GM18526 (cell line): ENCODE data around the gene SLC29A4.

Experiments
- POLR2A ChIP-seq: IDR thresholded peaks from 3 replicates; pipeline ENCODE4 v1.6.1; 2011; ENCODE audit not compliant: insufficient read length; ENCODE audit errors: extremely low read depth

Gene SLC29A4

GRCh38 chr7:5303061-5303460 lies 20.3 kb downstream of the SLC29A4 start:
- TF ChIP-seq POLR2A: no peak

DNA sequence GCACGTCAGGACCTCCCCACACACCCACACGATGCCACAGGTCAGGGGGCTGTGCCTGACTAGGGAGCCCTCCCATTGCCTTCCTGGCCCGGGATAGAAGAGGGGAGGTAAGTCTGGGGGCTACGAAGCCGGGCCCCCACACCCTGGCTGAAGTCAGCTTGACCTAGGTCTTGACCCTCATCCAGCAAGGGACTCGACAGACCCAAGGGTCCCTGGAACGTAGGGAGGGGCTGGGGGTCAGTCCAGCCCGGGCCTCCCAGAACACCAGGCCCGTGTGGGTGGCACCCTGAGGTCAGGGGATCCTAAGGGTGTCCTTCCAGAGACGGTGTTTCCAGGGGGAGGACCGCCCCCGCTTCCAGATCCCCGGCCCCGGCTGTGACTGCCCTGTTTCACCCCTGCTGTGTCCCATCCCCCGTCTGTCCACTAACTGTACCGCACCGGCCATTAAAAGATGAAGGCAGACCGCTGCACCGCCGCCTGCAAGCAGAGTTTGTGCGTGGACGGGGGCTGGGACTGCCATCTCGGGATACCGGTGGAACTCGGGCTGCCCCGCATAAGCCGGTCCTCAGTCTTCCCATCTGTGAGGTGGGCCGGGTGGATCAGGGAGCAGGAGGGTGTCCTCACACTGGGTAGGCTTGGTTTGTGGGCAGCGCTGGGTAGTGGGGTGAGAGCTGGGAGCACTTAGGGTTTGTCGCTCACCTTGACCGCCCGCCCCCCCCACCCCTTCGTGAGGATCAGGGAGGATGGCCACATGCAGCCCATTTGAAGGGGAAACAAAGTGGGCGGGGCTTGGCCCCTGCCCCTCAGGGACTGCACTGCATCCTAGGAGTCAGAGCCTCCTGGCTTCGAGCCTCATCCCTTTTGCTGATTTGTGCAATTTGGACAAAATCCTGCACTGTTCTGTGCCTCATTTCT lies 21.1 kb downstream of the SLC29A4 start:
- TF ChIP-seq POLR2A: no peak

DNA sequence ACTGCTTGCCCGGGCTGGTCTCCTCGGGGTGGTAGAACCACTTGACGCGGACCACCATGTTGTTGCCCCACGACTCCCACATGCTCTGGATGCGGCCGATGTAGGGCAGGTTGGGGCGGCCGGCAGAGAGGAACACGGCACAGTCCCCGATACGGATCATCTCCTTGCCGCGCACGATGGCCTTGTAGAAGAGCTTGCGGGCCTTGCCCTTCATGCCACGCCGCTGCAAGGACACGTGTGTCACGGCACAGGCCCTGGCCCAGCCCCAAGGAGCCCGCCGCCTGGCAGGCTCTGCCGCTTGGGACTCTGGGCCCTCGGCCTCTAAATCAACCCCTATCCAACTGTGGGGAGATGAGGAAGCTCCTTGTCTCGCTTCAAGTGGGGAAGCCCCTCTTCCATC lies 26.4 kb downstream of the SLC29A4 start:
- TF ChIP-seq POLR2A: no peak

DNA sequence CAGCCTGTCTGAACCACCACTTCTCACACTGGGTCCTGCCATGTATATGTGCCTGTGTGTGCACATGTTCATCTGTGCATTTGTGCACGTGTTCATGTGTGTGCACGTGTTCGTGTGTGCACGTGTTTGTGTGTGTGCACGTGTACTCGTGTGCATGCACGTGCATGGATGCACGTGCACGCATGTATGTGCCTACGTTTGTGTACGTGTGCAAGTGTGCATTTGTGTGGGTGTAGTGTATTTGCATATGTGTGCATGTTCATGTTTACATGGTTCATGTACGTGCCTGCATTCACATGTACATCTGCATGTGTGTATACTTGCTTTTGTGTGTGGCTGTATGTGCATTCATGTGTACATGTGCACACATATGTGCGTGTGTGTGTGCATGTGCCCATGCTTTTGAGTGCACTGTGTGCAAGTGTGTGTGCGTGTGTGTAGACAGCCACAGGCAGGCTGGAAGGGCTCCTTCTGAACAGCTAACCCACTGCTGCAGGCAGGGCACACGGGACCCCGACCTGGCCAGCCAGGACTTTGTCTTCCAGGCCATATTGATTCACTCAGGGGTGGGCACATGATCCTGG lies 28.2 kb downstream of the SLC29A4 start:
- no peak for TF ChIP-seq POLR2A

GRCh38 chr7:5314864-5315263 lies 32.1 kb downstream of the SLC29A4 start:
- no peak for TF ChIP-seq POLR2A

DNA sequence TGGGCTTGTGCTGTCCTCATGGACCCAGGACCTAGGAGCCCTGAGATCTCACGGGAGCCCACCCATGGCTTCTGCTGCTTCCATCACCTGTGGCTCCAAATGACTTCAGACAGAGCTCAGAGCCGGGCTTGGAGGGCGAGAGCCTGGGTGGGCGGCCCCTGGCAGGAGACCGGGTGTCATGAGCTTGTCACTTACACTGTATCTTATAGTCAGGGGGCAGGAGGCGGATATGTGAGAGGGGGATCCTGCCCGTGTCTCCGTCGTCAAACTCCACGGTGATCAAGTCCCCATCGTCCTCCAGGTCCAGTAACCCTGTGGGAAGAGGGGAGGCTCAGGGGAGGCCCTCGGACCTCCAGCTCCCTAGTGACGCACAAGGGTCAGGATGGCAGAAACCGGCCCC lies 33.0 kb downstream of the SLC29A4 start:
- TF ChIP-seq POLR2A: no peak

DNA sequence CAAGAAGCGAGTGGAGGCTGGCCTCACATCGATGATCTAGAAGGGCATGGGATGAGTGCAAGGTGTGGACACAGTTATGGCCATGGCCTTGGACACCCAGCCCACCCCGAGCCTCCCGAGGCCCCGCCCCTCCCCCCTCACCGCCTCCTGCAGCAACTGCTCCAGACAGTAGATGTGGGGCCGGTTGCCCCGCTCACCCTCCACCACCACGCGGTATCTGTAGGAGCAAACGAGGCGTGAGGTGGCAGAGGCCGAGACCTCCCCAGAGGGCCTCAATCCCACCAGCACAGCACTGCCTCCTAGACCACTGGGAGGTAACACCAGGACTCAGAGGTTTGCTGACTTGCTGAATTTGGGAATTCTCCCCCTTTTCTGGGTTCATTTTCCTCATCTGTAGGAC lies 37.6 kb downstream of the SLC29A4 start:
- TF ChIP-seq POLR2A: no peak

DNA sequence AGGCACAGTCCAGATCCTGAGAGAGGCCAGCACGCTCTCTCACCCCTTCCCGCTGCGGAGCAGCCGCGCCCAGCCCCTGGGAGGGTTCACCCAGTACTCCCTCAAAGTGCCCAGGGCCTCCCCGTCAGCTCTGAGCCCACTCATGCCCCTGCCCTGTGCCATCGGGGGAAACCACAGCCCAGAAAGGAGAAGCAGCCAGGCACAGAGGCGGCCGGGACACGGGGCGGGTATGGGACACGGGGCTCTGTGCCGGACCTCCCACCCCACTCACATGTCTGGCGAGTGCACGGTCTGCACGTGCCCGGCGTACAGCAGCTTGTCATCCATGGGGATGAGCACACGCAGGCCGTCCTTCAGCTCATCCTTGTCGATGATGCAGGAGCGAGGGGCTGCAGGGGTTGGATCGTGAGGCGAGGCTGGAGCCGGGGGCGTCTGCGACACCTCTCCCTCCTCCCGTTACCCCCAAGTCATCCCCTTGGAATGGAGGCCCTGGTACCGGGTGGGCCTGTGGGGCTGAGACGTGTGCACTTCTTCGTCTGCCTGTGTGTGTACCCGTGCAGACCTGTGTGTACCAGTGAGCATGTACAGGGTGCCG lies 38.2 kb downstream of the SLC29A4 start:
- no peak for TF ChIP-seq POLR2A

DNA sequence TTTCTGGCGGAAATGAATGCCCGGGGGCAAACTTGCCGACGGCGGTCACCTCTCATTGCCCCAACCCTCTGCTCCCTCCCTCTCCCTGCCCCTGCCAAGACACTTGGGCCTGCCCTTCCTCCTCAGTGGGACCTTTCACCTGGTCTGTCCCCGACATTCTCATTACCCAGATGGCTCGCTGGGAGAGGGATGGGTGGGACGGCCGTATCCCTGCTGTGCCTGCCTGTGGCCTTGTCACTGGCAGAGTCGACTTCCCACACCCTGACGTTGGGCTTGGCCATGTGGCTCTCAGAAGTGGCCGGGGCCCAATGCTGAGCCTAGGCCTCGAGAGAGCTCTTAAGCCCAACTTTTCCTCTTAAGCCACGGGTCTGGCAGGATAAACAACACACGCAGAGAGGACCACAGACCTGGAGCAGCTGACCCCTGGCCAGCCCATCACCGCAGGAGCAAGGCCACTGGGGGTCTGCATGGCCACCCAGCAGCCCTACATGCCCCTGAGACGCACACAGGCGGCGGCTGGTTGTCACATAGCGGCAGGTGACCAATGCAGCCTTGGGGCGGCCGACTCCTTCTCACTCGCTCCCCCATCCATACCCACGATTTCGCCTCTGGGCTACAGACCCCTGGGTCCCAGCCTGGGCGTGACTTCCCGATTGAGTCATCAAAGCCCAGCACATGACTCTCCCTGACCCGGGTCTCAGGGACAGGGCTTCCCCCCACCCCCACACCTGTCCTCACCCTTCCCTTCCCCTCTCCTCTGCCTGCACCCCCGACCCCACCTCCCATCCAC lies 40.1 kb downstream of the SLC29A4 start:
- no peak for TF ChIP-seq POLR2A

DNA sequence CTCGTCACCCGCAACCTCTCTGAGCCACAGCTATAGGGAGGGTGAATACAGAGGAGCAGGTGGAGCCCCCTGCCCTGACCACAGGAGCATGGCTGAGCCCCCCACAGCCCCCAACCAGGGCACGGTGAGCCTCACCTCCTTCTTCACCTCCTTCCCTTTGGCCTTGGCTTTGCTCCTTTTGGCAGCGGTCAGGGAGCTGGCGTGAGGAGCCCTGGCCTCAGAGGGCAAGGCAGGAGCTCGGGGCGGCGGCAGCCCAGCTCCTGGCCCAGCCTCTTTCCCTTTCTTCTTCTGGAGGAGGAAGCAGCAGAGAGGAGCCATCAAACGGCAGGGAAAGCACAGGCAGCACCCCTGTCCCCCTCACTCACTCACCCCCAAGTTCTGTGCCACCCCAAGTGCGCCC lies 42.2 kb downstream of the SLC29A4 start:
- TF ChIP-seq POLR2A: no peak

GRCh38 chr7:5330288-5330687 lies 47.5 kb downstream of the SLC29A4 start:
- no peak for TF ChIP-seq POLR2A

DNA sequence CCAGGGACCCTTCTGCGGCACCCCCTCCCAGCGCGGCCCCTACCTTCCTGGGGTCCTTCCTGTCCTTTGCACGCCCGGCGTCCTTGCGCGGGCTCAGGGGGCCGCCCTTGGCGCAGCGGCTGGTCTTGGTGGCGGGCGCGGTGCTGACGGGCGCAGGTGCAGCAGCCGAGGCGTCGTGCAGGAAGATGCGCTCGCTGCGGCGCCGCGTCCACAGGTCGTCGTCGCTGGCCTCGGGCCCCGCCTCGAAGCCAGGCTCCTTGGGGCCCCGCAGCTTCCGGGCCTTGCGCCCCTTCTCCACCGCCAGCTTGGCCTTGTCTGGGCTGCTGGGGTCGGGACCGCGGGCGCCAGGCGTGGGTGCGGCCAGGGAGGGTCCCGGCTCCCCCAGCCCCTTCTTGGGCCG lies 49.8 kb downstream of the SLC29A4 start:
- no peak for TF ChIP-seq POLR2A

- TF ChIP-seq POLR2A: no peak
These were observed 50.6 kb downstream of the SLC29A4 start for GRCh38 chr7:5333121-5334045.

DNA sequence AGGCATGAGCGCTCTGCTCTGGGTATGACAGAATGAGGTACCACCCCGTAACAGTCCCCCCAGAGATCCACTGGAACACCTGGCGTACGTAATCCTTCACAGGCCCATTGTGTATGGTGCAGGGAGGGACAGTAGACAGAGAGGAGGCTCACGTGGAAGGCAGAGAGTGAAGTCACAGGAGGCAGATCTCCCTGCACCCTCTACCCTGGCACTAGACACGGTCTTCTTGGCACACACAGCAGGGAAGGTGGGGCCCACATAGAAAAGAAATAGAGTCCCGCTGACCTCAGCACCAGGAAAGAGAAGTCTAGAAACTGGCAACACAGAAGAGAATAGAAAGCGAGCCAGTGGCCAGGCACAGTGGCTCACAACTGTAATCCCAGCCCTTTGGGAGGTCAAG lies 51.9 kb downstream of the SLC29A4 start:
- no peak for TF ChIP-seq POLR2A
